22Rv1 (cell line): ENCODE measurements around the gene VRK2.
"Not testable (repeated sequence)": the region's sequence is repeated elsewhere in the genome, so short reads cannot be mapped to it uniquely, and the experiment has no call there.

Experiments
- CTCF ChIP-seq: fragments of 450-650 bp; IDR thresholded peaks from 2 replicates; pipeline ENCODE4 v1.5.1; 2017; ENCODE audit warnings: mild to moderate bottlenecking
- ZFX ChIP-seq: fragments of 450-650 bp; IDR thresholded peaks from 2 replicates; pipeline ENCODE4 v1.6.1; 2017; ENCODE audit warnings: antibody characterized with exemption, borderline replicate concordance

- TF ChIP-seq CTCF, ZFX: not testable (repeated sequence)
Measured at GRCh38 chr2:58177187-58177586, 130.6 kb downstream of the VRK2 start.
